ENCODE results near the gene ATP5F1A.

Gene ATP5F1A

GRCh38 chr18:46042571-46043123, 55.4 kb downstream of the ATP5F1A start:
- DNase-seq: no peak

DNA sequence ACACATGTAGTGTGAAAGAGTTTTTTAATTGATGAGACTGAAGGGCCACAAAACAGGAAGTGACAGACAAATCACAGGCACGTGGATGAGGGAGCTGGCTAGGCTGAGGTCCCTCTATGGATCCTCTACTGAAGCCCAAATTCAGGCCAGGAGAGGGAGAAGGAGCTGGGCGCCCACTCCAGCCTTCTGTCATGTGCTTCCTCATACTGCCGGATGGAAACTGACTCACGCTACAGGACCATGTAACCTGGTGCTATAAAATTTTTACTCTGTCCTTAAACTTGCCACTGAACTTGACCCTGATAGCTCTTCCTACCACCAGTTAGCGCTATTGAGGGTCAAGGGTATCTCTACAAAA, 57.4 kb downstream of the ATP5F1A start:
- DNase-seq: no peak

GRCh38 chr18:46040033-46040746, 57.9 kb downstream of the ATP5F1A start:
- DNase-seq: no peak

DNA sequence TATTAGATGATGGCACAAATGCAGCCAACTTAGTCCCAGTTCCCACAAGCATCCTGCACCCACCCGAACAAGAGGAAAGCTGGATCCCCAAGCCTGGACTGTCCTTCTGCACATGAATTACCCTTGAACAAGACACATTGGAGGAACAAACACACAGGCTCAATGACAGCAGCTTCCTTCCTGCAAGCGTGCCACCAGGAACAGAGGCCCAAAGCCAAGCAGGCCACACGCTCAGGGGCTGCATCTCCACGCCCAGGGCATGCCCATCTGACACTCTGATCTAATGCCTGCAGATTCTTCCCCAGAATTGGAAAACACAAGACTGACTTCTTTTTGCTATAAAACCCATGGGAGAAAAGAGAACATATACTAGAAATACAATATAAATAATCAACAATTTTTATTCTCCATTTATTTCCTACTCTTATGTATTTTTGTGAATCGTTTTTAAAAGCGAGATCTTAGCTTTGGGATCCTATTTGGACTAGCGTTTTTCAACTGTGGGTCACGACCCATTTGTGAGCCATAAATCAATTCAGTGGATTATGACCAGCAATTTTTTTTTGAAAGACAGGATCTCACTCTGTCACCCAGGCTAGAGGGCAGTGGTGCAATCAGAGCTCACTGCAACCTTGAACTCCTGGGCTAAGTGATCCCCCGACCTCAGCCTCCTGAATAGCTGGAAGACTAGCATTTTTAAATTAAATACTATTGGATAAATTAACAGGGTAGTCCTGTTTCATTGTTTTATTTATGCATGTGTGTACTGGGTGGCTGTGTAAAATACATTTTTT, 60.4 kb downstream of the ATP5F1A start:
- DNase-seq: no peak

DNA sequence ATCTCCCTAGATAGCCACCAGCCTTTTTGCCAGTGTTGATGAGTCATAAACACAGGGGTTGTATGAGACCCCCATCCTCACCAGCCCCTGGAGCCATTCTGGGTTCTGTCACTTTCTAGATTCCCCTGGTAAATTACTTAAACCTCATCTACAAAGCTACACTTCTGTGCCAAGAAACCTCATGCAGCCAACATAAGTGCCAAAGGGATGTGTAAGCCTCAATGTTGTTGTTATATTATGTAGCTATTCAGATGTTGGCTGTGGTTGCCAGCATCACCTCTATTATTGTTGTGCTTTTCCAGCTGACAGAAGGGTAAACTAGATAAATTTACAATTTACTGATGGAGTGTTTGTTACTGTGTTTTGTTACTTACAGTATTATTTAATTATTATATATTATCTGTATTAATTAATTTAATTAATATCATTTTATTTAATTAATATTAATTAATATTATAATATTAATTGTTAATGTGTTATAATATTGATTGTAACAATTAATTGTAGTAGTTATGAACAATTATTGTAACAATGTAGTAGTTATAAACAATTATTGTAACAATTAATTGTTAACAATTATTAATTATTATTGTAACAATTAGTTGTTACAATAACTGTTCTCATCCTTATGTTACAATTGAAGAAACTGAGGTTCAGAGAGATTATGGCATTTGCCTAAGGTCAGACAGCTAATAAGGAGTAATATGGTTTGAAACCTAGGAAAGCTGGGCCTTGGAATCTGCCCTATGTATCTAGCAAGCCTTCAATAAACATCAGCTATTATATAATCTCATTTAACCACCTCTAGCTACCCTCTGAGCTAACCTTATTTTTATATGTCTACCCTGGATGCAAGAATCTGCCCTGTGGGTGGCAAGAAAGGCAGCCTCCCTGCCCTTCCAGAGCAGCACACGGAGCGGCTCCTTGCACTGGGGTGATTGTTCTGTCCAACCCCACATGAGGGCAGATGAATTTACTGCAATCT, 62.1 kb downstream of the ATP5F1A start:
- no peak for DNase-seq

DNA sequence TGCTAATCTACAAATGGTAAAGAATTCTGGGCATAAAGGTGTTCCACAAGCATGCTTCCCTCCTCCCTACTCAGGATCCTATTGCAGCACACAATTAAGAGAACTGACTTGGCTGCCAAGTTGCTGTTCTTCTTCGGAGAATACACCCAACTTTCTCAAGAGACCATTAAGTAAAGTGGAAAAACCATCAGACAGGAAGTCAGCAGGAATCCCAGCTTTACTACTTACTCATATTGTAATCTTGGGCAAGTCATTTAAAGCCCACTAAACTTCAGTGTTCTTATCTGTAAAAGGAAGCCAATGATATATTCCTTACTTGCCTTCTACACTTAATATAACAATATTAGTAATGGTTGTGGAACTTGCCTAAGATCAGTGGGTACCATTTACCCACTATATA, 63.9 kb downstream of the ATP5F1A start:
- DNase-seq: no peak

DNA sequence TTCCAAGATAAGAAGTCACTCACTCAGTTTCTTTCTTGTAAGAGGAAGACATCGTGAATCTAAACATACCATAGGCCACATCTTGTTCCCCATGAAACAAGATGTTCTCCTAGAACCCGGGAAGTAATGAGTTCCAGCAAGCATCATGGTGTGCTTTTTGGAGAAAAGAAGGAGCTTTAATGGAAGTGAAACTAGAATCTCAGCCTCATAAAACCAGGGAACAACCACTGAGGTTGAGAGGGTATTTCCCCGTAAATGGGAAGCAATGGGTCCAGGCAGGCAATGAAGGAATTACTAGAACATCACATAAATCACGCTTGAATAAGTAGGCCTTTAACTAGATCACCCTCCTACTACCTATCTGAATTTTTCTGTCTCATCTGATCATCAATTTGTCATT, 66.4 kb downstream of the ATP5F1A start:
- no peak for DNase-seq
